H9 (cell line): ENCODE results near the gene GAL3ST2. TPM values are rescaled to one million over a fixed set of nuclear protein-coding genes. Genes with fewer than 3 reads are reported as not detected.

ENCODE experiments used
- DNase-seq: peaks from one replicate; pipeline ENCODE4 v3.0.0-alpha.2; 2017
- H2AFZ ChIP-seq: one replicate; pipeline ENCODE4 v1.6.1; 2013; ENCODE audit warnings: mild to moderate bottlenecking, low read length, control low read depth, moderate library complexity
- H2AK5ac ChIP-seq: 2 replicates; pipeline ENCODE4 v1.6.1; 2013; ENCODE audit warnings: low read length, control low read depth, mixed read lengths; ENCODE audit not compliant: insufficient read length
- H2BK120ac ChIP-seq: one replicate; pipeline ENCODE4 v1.6.1; 2013; ENCODE audit warnings: low read depth, mild to moderate bottlenecking, low read length, control low read depth, inconsistent platforms; ENCODE audit not compliant: poor library complexity, severe bottlenecking
- H2BK12ac ChIP-seq: 2 replicates; pipeline ENCODE4 v1.6.1; 2013; ENCODE audit warnings: low read length, control low read depth, mixed read lengths, low read depth; ENCODE audit not compliant: insufficient read length
- H2BK15ac ChIP-seq: 2 replicates; pipeline ENCODE4 v1.6.1; 2013; ENCODE audit warnings: low read depth, low read length, control low read depth
- H2BK20ac ChIP-seq: one replicate; pipeline ENCODE4 v1.6.1; 2013; ENCODE audit warnings: low read depth, mild to moderate bottlenecking, low read length, control low read depth, inconsistent platforms; ENCODE audit not compliant: poor library complexity, severe bottlenecking
- H2BK5ac ChIP-seq: 2 replicates; pipeline ENCODE4 v1.6.1; 2013; ENCODE audit warnings: low read length, control low read depth, mixed read lengths; ENCODE audit not compliant: insufficient read length
- H3K14ac ChIP-seq: 2 replicates; pipeline ENCODE4 v1.6.1; 2013; ENCODE audit warnings: low read length, control low read depth; ENCODE audit not compliant: insufficient read depth
- H3K18ac ChIP-seq: 2 replicates; pipeline ENCODE4 v1.6.1; 2013; ENCODE audit warnings: low read depth, mild to moderate bottlenecking, mixed read lengths, low read length, control low read depth; ENCODE audit not compliant: insufficient read length
- H3K23ac ChIP-seq: 2 replicates; pipeline ENCODE4 v1.6.1; 2013; ENCODE audit warnings: low read length, control low read depth, mixed read lengths, low read depth; ENCODE audit not compliant: insufficient read length
- H3K23me2 ChIP-seq: 2 replicates; pipeline ENCODE4 v1.6.1; 2013; ENCODE audit warnings: low read depth, mild to moderate bottlenecking, mixed read lengths, low read length, control low read depth; ENCODE audit not compliant: insufficient read length, poor library complexity, severe bottlenecking
- H3K27ac ChIP-seq: 2 replicates; pipeline ENCODE4 v1.5.1; 2013; ENCODE audit warnings: low read length, control low read depth, mixed read lengths, low read depth; ENCODE audit not compliant: insufficient read length
- H3K27me3 ChIP-seq: 2 replicates; pipeline ENCODE4 v1.6.1; 2013; ENCODE audit warnings: low read length, control low read depth, inconsistent platforms; ENCODE audit not compliant: insufficient read depth
- H3K4ac ChIP-seq: 2 replicates; pipeline ENCODE4 v1.6.1; 2013; ENCODE audit warnings: low read depth, mild to moderate bottlenecking, control low read depth, inconsistent platforms, low read length, moderate library complexity
- H3K4me1 ChIP-seq: 2 replicates; pipeline ENCODE4 v1.6.1; 2013; ENCODE audit warnings: low read length, control low read depth, inconsistent platforms; ENCODE audit not compliant: insufficient read depth
- H3K4me2 ChIP-seq: 2 replicates; pipeline ENCODE4 v1.6.1; 2013; ENCODE audit warnings: low read length, control low read depth, mixed read lengths; ENCODE audit not compliant: insufficient read length, insufficient read depth
- H3K56ac ChIP-seq: 2 replicates; pipeline ENCODE4 v1.6.1; 2013; ENCODE audit warnings: low read depth, mild to moderate bottlenecking, mixed read lengths, low read length, control low read depth; ENCODE audit not compliant: insufficient read length
- H3K79me1 ChIP-seq: 2 replicates; pipeline ENCODE4 v1.6.1; 2013; ENCODE audit warnings: low read depth, mild to moderate bottlenecking, moderate library complexity, low read length, control low read depth, inconsistent platforms; ENCODE audit not compliant: insufficient read depth, poor library complexity, severe bottlenecking
- H3K79me2 ChIP-seq: 2 replicates; pipeline ENCODE4 v1.6.1; 2013; ENCODE audit warnings: low read length, control low read depth, inconsistent platforms; ENCODE audit not compliant: insufficient read depth
- H3K9ac ChIP-seq: 2 replicates; pipeline ENCODE4 v1.6.1; 2013; ENCODE audit warnings: low read length, control low read depth, mixed read lengths; ENCODE audit not compliant: insufficient read length; ENCODE audit errors: extremely low read depth
- H3K9me3 ChIP-seq: one replicate; pipeline ENCODE4 v1.6.1; 2013; ENCODE audit warnings: low read depth, low read length, inconsistent platforms; ENCODE audit not compliant: control insufficient read depth
- H3T11ph ChIP-seq: one replicate; pipeline ENCODE4 v1.6.1; 2013; ENCODE audit warnings: mild to moderate bottlenecking, low read length, control low read depth, inconsistent platforms
- H4K20me1 ChIP-seq: one replicate; pipeline ENCODE4 v1.6.1; 2013; ENCODE audit not compliant: control insufficient read depth, insufficient read length, insufficient read depth
- H4K5ac ChIP-seq: 2 replicates; pipeline ENCODE4 v1.6.1; 2013; ENCODE audit warnings: low read depth, mild to moderate bottlenecking, mixed read lengths, low read length, control low read depth; ENCODE audit not compliant: insufficient read length
- H4K8ac ChIP-seq: replicated peaks from 2 replicates; pipeline ENCODE4 v1.6.1; 2013; ENCODE audit warnings: low read length, control low read depth, mixed read lengths, low read depth; ENCODE audit not compliant: insufficient read length
- H4K91ac ChIP-seq: 2 replicates; pipeline ENCODE4 v1.6.1; 2013; ENCODE audit warnings: low read depth, mild to moderate bottlenecking, moderate library complexity, mixed read lengths, low read length, control low read depth; ENCODE audit not compliant: insufficient read length
- H3K27ac Mint-ChIP-seq, 3 experiments: 2 replicates in 2 of 3; 3 replicates in 1 of 3; pipeline ENCODE4 v1.8.0; 2020 to 2021; ENCODE audit warnings: mixed read lengths in 3 of 3, mild to moderate bottlenecking in 1 of 3, moderate library complexity in 1 of 3
- H3K27me3 Mint-ChIP-seq: 2 replicates; pipeline ENCODE4 v1.8.0; 2021; ENCODE audit warnings: low read depth, mild to moderate bottlenecking, moderate library complexity, mixed read lengths
- H3K36me3 Mint-ChIP-seq, 3 experiments: 2 replicates in 2 of 3; 3 replicates in 1 of 3; pipeline ENCODE4 v1.8.0; 2020 to 2021; ENCODE audit warnings: low read depth in 3 of 3, mixed read lengths in 3 of 3; ENCODE audit not compliant: insufficient read depth in 1 of 3
- H3K4me1 Mint-ChIP-seq, 2 experiments: 2 replicates each; pipeline ENCODE4 v1.8.0; 2020; ENCODE audit warnings: mixed read lengths in 2 of 2
- H3K4me3 Mint-ChIP-seq, 2 experiments: 2 replicates in 1 of 2; 3 replicates in 1 of 2; pipeline ENCODE4 v1.8.0; 2020 to 2021; ENCODE audit warnings: mild to moderate bottlenecking in 2 of 2, mixed read lengths in 2 of 2, moderate library complexity in 1 of 2
- H3K9me3 Mint-ChIP-seq, 2 experiments: 2 replicates in 1 of 2; 3 replicates in 1 of 2; pipeline ENCODE4 v1.8.0; 2020; ENCODE audit warnings: mild to moderate bottlenecking in 2 of 2, mixed read lengths in 2 of 2, moderate library complexity in 1 of 2
- WGBS: extraction: QIAGEN DNeasy Blood & Tissue Kit; methylation state at CpG from one replicate; pipeline ENCODE4 v1.1.7; 2013; ENCODE audit warnings: missing lambda C conversion rate, low lambda C conversion rate, mixed read lengths; ENCODE audit not compliant: insufficient read length; ENCODE audit errors: extremely low coverage; 5-methylcytosine and 5-hydroxymethylcytosine counted together
- total RNA-seq: library from RNA; stranded (reverse); gene quantifications from 2 replicates; pipeline ENCODE4 v1.2.1, GENCODE V29; 2021
- TF ChIP-seq, protein P1 (sequence below): fragments of 200-600 bp; sonication (generic); conservative IDR thresholded peaks from 3 replicates; pipeline ENCODE4 v1.8.0; 2021; ENCODE audit warnings: antibody characterized with exemption, mild to moderate bottlenecking

GAL3ST2 gene
- total RNA-seq, 1 experiment from 2014 or later = 0.33 TPM

DNA sequence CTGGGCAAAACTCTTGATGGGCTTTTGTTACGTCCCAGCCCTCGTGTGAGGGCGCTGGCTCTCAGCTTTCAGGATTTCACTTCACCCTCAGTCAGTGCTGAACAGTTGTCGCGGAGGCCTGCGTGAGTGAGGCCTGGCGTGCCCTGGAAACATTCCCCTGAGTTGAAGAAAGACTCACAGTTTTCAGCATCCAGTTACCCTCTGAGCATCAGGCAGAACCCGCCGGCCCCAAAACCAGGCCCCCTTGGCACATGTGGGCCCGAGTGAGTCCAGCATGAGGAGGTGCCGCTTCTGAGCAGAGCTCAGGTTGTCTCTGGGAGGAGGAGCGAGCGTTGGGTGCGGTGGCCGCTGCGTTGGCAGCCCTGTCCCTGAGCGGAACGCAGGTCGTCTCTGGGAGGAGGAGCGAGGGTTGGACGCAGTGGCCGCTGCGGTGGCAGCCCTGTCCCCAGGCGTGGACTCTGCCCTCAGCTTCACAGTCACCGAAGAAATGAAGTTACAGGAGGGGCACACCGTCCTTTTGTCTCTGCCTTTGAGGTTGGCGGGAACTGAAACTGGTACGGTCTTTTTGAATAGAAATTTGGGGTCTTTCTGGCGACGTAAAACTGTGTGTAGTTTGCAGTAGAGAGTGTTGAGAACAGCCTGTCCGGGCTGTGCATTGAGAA lies 32.2 kb downstream of the GAL3ST2 start, which contains the start of gene NEU4:
Gene NEU4 (plus strand): TSS at position 473 of the 662 bp plus-strand sequence. CDS start 5,292 bp downstream, outside the sequence.
- H2BK5ac ChIP-seq = no peak within 1 kb of the TSS
- no peak within 1 kb of the TSS for H2BK120ac ChIP-seq
- H3K36me3 Mint-ChIP-seq = no peaks in the 10 kb centered on the region
- no peak within 1 kb of the TSS for H2AK5ac ChIP-seq
- H3T11ph ChIP-seq = no peak within 1 kb of the TSS
- no peak within 1 kb of the TSS for H4K8ac ChIP-seq
- no peak within 1 kb of the TSS for H3K14ac ChIP-seq
- H3K9me3 ChIP-seq = no peaks in the 10 kb centered on the region
- DNase-seq = peak; percentile 45
- no peak within 1 kb of the TSS for H3K18ac ChIP-seq
- H2AFZ ChIP-seq = no peak within 1 kb of the TSS
- H3K23ac ChIP-seq = no peak within 1 kb of the TSS
- H3K79me1 ChIP-seq = no peaks in the 10 kb centered on the region
- no peak within 1 kb of the TSS for H3K27ac ChIP-seq
- peaks cover 7% of the 10 kb centered on the region; the same call in 1 of the 2 replicates for H3K27me3 ChIP-seq
- peaks cover 8% of the 10 kb centered on the region for H3K4me1 ChIP-seq
- no peak within 1 kb of the TSS for H3K56ac ChIP-seq
- no peaks in the 10 kb centered on the region for H4K20me1 ChIP-seq
- H3K4ac ChIP-seq = no peak within 1 kb of the TSS
- H4K91ac ChIP-seq = no peak within 1 kb of the TSS
- no peak within 1 kb of the TSS for H3K9ac ChIP-seq
- no peak within 1 kb of the TSS for H2BK20ac ChIP-seq
- peak within 1 kb of the TSS in 2 of 3 experiments; percentile 40 to 66; a peak in 3 of 7 replicates for H3K27ac Mint-ChIP-seq
- H3K4me1 Mint-ChIP-seq = peaks cover 9 to 25% of the 10 kb centered on the region in 2 experiments
- peaks cover 26% of the 10 kb centered on the region for H3K27me3 Mint-ChIP-seq
- H3K79me2 ChIP-seq = no peaks in the 10 kb centered on the region
- peak within 1 kb of the TSS in 1 of 2 experiments; percentile 9; a peak in 2 of 5 replicates for H3K4me3 Mint-ChIP-seq
- no peaks in the 10 kb centered on the region for H3K9me3 Mint-ChIP-seq
- no peaks in the 10 kb centered on the region for H3K23me2 ChIP-seq
- TF ChIP-seq, protein P1, sequence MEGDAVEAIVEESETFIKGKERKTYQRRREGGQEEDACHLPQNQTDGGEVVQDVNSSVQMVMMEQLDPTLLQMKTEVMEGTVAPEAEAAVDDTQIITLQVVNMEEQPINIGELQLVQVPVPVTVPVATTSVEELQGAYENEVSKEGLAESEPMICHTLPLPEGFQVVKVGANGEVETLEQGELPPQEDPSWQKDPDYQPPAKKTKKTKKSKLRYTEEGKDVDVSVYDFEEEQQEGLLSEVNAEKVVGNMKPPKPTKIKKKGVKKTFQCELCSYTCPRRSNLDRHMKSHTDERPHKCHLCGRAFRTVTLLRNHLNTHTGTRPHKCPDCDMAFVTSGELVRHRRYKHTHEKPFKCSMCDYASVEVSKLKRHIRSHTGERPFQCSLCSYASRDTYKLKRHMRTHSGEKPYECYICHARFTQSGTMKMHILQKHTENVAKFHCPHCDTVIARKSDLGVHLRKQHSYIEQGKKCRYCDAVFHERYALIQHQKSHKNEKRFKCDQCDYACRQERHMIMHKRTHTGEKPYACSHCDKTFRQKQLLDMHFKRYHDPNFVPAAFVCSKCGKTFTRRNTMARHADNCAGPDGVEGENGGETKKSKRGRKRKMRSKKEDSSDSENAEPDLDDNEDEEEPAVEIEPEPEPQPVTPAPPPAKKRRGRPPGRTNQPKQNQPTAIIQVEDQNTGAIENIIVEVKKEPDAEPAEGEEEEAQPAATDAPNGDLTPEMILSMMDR = no peak
- H2BK15ac ChIP-seq = no peak within 1 kb of the TSS
- no peak within 1 kb of the TSS for H4K5ac ChIP-seq
- no peak within 1 kb of the TSS for H2BK12ac ChIP-seq
- WGBS = no CpG with 5 or more reads among the region's 31 CpGs
- no peak within 1 kb of the TSS for H3K4me2 ChIP-seq
